Skin epidermis (tissue), 12 donors: ENCODE data around the gene LUC7L2.
"Not testable (repeated sequence)": the region's sequence is repeated elsewhere in the genome, so short reads cannot be mapped to it uniquely, and the experiment has no call there.

ENCODE experiments used
- H3K27ac ChIP-seq, 21 experiments: fragments of 200-600 bp; sonication (generic) in 11 of 21; one replicate each; pipeline ENCODE4 v1.5.0; 2020; ENCODE audit warnings: mild to moderate bottlenecking in 3 of 21, inconsistent platforms in 2 of 21, moderate library complexity in 2 of 21
- H3K4me3 ChIP-seq, 7 experiments: fragments of 200-600 bp; sonication (generic) in 2 of 7; one replicate each; pipeline ENCODE4 v1.5.0; 2020; ENCODE audit warnings: inconsistent platforms in 2 of 7, mild to moderate bottlenecking in 2 of 7, moderate library complexity in 1 of 7

The LUC7L2 gene

DNA sequence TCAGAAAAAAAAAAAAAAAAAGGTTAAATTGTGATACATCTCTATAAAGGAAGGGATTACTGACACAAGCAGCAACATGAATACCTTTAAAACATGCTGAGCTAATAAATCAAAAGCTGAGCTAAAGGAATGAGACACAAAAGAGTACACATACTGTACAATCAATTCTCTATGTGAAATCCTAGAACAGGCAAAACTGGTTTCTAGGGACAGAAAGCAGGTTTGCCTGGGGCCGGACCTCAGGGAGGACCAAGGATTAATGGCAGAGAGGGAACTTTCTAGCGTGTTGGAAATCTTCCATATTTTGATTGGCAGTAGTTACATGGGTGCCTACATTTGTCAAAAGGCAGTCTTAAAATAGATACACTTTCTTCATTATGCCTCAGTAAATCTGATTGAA lies 71.3 kb downstream of the LUC7L2 start:
- Histone ChIP-seq H3K27ac (peak overlapping the region in 6 of 21 experiments; percentile 8 to 52 (median 41)), H3K4me3 (no peak overlapping the region)

DNA sequence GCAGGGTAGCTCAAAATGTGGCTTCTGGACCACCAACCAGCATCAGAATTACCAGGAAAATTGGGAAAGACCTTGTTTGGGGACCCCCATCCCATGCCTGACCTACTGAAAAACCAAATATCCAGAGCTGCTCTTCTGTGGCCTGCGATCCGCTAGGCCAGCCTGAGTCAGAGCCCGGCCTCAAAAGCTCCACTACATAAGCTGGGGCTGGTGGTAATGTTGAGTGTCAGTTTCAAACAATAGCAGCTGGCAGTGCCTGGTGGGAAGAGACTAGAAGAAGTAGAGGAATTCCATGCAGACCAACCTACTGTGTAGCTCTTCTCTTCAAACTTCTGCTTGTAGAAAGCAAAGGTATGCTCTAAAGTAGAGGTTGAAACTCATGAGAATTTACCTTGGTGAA lies 71.8 kb downstream of the LUC7L2 start:
- H3K4me3 ChIP-seq, result no peak overlapping the region

DNA sequence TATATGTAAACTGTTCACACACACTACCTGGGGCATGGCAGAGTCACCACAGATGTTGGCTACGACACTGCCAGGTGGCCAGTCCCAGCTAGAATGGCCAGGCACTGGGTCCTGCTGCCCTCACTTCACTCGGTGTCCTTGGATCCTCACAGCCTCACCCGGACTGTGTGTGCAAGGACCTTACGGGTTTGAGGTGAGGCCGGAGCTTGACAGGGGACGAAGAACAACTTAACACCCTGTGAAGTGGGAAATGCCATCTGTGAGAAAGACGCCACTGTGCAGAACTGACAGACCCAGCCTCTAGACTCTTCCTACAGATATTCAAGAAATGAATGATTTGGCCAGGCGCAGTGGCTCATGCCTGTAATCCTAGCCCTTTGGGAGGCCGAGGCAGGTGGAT lies 77.1 kb downstream of the LUC7L2 start:
- no peak overlapping the region for H3K27ac ChIP-seq
- no peak overlapping the region for H3K4me3 ChIP-seq

More for the DNA sequence above, 71.8 kb downstream of the LUC7L2 start:
- H3K27ac ChIP-seq, result peak overlapping the region in 8 of 21 experiments; percentile 8 to 50 (median 42)

DNA sequence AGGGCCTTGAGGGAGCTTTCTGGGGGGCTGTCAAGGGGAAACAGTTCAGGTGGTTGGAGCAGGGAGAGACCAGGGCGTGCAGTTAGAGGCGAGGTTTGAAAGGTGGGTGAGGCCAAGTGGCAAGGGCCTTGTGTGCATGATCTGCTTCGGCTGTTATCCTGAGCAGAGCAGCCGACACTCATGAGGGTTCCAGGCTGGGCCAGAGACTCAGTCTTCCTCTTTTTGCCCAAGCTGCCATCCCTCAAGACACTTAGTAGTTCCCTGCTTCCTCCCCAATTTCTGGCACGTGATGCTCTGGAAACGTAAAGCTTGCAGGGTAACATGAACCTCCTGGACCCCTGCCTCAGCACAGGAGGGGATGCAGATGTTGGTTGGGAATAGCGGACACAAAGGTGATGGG lies 79.7 kb downstream of the LUC7L2 start:
- Histone ChIP-seq H3K4me3 (no peak overlapping the region), H3K27ac (no peak overlapping the region)

DNA sequence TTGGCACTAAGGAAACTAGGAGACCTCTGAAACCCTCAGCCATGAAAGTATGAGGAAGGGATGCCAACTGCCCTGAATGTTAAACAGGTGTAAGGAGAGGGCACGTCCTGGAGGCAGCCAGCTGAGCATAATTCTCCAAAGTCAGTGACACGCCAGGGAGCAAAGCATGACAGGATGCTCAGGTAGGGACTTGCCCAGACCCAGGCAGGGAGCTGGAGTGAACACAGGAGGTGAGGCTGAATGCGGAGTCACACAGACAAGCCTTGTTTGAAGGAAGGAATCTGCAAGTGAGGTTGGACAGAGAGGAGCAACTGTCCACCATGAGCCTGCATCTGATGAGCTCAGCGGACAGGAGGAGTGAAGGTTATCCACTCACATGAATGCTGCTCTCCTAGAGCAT lies 82.3 kb downstream of the LUC7L2 start:
- peak overlapping the region in 3 of 21 experiments; percentile 24 to 57 (median 26) for H3K27ac ChIP-seq
- no peak overlapping the region for H3K4me3 ChIP-seq

DNA sequence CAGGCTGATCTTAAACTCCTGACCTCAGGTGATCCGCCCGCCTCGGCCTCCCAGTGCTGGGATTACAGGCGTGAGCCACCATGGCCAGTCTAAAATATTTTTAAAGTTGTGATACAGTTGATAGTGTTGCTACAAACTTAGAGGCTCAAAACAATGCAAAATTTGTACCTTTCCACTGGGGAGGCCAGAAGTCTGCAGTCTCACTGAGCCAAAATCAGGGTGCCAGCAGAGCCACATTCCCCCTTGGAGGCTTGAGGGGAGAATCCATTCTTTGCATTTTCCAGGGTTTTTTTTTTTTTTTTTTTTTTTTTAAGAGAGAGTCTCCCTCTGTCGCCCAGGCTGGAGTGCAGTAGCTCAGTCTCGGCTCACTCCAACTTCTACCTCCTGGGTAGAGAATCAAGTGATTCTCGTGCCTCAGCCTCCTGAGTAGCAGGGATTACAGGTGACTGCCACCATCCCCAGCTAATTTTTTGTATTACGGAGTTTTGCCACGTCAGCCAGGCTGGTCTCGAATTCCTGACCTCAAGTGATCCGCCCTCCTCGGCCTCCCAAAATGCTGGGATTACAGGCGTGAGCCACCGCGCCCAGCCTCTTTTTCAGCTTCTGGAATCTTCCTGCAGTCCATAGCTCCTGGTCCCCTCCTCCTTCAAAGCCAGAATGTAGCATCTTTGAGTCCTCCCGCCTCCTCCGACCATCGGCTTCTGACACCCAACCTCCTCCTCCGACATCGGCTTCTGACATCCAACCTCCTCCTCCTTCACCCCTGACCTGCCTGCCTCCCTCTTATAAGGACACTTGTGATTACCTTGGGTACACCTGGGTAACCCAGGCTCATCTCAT lies 86.6 kb downstream of the LUC7L2 start:
- H3K27ac ChIP-seq, result no peak overlapping the region
- no peak overlapping the region for H3K4me3 ChIP-seq

DNA sequence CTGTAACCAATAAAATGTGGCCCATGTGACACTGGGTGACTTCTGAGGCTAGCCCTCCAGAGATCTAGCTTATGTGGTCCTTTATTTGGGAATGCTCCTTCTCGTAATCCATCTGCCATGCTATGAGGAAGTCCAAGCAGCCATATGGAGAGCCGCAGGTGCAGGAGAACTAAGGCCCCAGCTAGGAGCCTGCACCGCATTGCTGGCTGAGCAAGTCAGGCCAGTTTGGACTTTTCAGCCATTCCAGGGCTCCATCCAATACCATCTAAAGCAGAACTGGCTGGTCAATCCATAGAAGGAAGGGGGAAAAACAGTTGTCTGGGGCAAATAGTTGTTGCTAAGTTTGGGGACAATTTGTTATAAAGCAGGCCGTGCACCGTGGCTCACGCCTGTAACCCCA lies 91.2 kb downstream of the LUC7L2 start:
- Histone ChIP-seq H3K4me3 (no peak overlapping the region), H3K27ac (no peak overlapping the region)

DNA sequence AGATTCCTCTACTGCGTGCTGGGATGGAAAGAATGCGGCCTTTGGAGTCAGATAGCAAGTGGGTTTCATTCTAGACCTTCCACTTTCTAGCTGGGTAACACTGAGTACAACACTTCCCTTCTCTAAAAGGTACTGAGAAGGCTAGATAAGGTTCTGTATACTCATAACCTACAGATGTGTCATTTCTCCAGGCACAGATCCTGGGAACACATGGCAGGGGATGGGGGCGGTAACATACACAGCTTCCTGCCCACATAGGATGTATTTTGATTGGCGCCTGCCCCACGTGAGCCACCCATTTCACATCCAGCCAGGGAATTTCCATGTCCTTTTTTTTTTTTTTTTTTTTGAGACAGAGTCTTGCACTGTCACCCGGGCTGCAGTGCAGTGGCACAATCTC lies 91.9 kb downstream of the LUC7L2 start:
- no peak overlapping the region for H3K27ac ChIP-seq

DNA sequence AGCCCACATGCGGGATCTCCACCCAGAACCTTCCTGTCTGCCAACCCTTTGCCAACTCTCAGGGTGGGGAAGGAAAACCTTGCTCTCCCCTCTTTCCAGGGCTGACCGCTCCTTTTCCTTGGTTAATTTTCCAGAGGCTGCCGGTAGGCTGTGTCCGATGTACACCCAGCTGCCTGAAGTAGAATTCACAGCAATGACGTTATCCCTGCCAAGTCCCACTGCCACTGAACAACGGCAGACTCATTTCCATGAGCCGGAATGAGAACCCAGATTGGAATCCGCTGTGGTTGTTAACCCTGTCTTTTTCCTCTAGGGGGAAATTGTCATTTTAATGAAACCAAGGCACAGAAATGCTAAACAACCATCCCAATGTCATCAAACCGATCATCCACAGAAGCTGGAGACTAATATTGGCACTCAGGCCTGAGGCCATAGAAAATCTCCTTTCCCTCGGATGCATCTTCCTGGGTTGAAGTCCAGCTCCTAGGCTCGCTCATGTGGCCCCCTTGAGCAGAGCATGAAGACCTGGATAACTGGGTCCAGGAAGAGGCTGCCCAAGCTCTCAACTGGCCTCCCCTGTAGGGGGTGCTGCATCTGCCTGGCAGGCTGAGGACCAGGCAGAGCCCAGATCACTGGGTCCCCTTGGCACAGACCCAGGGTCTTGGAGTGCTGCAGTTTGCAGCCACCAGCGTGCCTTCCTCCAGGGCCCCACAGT lies 93.4 kb downstream of the LUC7L2 start:
- H3K27ac ChIP-seq, result no peak overlapping the region
- H3K4me3 ChIP-seq, result no peak overlapping the region

More for the DNA sequence above, 91.9 kb downstream of the LUC7L2 start:
- no peak overlapping the region for H3K4me3 ChIP-seq

DNA sequence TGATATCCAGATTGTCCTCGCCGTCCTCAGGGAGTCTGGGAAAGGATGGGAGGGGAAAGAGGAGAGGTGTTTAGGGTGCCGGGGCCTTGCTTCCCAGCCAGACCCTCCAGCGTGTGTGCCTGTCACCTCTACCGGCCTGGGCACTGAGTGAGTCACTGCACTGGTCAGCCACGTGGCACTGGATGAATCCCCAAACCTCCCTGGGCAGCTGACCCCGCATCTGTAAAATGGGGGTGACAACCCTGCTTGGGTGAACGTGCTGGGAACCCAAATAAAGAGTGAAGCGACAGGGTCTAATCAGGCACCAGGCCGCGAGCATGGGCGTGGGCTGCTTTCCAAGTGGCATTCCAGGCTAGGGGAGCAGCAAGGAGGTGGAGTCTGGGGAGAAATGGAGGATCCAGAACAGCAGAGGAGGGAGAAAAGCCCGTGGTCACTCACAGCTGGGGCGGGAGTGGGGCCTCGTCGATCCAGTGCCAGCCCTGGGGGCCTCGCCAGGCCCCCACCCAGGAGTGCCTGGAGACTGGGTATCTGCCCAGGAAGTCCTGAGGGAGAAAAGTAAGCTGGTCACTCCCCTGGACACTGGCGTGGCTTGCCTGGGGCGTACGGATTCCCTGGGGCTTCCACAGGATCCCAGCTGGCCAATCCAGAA lies 94.1 kb downstream of the LUC7L2 start:
- H3K27ac ChIP-seq, result no peak overlapping the region
- no peak overlapping the region for H3K4me3 ChIP-seq

DNA sequence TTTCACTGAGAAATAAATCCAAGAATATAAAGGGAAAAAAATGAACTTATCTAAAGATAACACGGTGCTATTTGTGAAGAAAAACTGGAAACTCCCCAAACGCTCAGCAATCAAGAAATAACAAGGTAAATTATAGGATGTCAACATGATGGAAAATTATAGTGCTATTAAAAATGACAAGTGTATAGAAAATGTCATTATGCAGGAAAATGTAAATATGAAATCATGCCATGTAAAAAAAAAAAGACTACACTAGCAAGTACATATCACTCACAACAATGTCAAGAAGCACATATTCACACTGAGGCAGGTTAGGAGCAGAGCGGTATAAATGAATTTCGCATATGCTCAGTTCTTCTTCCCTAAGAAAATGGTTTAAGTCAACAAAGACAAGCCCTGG lies 96.1 kb downstream of the LUC7L2 start:
- Histone ChIP-seq H3K27ac (no peak overlapping the region), H3K4me3 (no peak overlapping the region)

DNA sequence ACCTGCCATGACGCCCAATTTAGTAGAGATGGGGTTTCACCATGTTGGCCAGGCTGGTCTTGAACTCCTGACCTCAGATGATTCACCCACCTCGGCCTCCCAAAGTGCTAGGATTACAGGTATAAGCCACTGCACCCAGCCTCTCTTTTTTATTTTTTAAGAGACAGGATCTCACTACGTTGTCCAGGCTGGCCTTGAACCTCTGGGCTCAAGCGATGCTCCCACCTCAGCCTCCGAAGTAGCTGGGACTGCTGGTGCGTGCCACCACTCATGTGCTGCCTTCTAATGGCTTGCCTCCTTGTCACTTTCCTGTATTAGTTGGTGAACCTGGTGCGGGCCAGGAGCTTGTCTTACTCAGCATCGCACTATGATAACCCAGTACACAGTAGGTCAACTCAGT lies 96.8 kb downstream of the LUC7L2 start:
- H3K4me3 ChIP-seq, result no peak overlapping the region
- no peak overlapping the region for H3K27ac ChIP-seq

DNA sequence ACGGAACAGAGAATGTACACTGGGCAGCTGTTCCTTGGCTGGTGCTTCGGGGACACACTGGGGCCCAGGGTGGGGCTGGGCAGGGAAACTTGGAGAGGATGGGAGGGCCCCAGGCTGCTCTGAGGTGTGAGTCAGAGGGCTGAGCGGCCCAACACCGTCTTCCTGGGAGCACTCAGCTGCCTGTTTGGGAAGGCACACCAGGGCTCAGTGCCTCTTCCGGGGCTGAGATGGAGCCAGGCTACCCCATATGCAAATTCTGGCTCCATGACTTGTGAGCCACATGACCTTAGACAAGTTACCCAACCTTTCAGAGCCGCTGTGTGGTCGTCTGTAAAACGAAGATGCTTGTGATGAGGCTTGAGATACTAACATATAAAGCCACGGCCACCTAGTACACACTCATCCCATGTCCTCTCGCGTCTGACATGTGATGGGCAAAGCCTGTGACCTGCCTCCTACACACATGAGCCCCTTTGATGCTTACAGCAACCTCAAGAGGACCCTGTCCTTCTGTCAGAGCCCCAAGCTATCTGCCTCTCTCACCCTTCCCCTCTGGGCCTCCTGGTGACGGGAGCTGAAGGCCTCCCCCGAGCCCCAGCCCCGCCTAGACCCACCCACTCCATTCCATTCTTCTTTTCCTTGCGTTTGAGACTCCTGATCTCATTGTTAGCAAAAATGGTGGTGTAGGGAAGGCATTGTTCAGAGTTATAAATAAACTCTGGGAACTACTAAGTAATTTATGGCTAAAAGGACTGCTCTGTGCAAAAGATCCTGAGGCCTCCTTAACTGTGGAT lies 97.7 kb downstream of the LUC7L2 start:
- Histone ChIP-seq H3K27ac (peak overlapping the region in 2 of 21 experiments; percentile 11 to 38), H3K4me3 (no peak overlapping the region)

DNA sequence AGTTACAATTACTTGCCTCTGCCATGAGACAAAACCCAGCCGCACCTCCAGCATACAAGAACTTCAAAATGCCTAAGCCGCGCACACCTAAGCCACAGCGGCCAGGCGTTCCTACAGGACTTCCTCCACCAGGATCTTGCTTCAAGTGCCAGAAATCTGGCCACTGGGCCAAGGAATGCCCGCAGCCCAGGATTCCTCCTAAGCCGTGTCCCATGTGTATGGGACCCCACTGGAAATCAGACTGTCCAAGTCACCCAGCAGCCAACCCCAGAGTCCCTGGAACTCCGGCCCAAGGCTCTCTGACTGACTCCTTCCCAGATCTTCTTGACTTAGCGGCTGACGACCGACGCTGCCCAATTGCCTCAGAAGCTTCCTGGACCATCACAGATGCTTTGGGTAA lies 103.7 kb downstream of the LUC7L2 start:
- H3K27ac ChIP-seq, H3K4me3 ChIP-seq: not testable (repeated sequence)

DNA sequence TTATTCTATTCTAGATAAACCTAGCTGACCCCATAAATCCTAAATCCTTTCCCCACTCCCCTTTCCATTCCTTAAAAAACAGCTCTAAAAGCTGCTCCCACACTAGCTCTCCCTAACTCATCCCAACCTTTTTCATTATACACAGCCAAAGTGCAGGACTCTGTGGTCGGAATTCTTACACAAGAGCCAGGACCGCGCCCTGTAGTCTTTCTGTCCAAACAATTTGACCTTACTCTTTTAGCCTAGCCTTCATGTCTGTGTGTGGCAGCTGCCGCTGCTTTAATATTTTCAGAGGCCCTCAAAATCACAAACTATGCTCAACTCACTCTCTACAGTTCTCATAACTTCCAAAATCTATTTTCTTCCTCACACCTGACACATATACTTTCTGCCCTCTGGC lies 104.8 kb downstream of the LUC7L2 start:
- not testable (repeated sequence) for H3K4me3 ChIP-seq, H3K27ac ChIP-seq

DNA sequence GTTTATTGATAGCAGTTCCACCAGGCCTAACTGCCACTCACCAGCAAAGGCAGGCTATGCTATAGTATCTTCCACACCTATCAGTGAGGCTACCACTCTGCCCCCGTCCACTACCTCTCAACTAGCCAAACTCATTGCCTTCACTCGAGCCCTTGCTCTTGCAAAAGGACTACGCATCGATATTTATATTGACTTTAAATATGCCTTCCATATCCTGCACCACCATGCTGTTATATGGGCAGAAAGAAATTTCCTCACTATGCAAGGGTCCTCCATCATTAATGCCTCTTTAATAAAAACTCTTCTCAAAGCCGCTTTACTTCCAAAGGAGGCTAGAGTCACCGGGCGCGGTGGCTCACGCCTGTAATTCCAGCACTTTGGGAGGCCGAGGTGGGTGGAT lies 105.4 kb downstream of the LUC7L2 start:
- not testable (repeated sequence) for H3K27ac ChIP-seq, H3K4me3 ChIP-seq

DNA sequence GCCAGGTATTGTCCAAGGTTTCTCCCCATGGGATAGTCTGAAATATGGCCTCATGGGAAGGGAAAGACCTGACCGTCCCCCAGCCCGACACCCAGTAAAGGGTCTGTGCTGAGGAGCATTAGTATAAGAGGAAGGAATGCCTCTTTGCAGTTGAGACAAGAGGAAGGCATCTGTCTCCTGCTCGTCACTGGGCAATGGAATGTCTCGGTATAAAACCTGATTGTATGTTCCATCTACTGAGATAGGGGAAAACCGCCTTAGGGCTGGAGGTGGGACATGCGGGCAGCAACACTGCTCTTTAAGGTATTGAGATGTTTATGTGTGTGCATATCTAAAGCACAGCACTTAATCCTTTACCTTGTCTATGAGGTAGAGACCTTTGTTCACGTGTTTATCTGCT lies 108.0 kb downstream of the LUC7L2 start:
- H3K27ac ChIP-seq, H3K4me3 ChIP-seq: not testable (repeated sequence)

DNA sequence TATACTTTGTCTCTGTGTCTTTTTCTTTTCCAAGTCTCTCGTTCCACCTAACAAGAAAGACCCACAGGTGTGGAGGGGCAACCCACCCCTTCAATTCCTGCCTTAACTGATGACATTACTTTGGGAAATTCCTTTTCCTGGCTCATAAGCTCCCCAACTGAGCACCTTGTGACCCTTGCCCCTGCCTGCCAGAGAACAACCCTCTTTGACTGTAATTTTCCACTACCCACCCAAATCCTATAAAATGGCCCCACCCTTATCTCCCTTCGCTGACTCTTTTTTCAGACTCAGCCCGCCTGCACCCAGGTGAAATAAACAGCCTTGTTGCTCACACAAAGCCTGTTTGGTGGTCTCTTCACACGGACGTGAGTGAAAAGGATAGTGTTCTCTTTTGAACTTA lies 108.6 kb downstream of the LUC7L2 start:
- H3K4me3 ChIP-seq, result not testable (repeated sequence)

DNA sequence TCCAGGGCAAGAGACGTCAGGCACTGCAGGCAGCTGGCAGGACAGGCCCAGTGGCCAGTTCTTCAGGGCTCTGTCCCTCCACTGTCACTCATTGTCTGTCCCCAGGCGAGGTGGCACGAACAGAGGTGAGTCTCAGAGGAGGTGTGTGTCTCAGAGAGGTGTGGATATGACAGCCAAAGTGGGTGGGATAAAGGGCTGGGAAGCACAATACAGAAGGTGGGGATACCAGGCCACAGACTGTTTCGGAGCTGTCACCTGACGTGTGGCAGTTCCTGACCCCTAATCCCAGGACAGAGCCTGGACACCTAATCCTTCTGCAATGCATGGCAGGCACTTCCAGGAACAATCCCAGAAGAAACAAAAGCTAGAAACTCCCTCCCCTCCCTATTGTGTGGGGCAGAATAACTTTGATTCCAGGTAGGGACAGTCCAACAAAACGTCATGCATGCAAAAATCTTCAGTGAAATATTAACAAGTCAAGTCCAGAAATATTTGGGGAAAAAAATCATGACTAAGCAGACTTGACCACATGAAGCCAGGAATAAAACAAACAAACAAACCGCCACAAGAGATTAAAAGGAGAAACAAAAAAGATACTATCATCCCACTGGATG lies 112.2 kb downstream of the LUC7L2 start:
- Histone ChIP-seq H3K27ac (no peak overlapping the region), H3K4me3 (no peak overlapping the region)

More for the DNA sequence above, 108.6 kb downstream of the LUC7L2 start:
- H3K27ac ChIP-seq, result not testable (repeated sequence)
